ENCODE measurements around the gene DARS1.

Gene DARS1

GRCh38 chr2:136024616-136025015, 39.2 kb upstream of the DARS1 start:
- Histone ChIP-seq H3K36me3 (ENCODE audit: insufficient read depth, low read length) (no peaks in the 10 kb centered on the region), H3K27ac (ENCODE audit: low read depth, low read length) (peak overlapping the region; percentile 84), H3K4me1 (ENCODE audit: insufficient read depth, low read length) (peaks cover 22% of the 10 kb centered on the region), H3K27me3 (ENCODE audit: insufficient read depth, low read length) (0 out of 2 replicates have a peak, but pooled peaks cover 3% of the 10 kb centered on the region), H3K9me3 (ENCODE audit: insufficient read depth, low read depth, low read length) (no peaks in the 10 kb centered on the region), H3K9ac (ENCODE audit: low read depth, low read length) (peak overlapping the region; percentile 73), H3K4me3 (ENCODE audit: low read length) (peak overlapping the region; percentile 53)
- WGBS: 86% methylated on average over 3 of the region's 3 CpGs

GRCh38 chr2:136024185-136024584, 38.8 kb upstream of the DARS1 start:
- no peaks in the 10 kb centered on the region for H3K9me3 ChIP-seq (ENCODE audit: insufficient read depth, low read depth, low read length)
- no peaks in the 10 kb centered on the region for H3K36me3 ChIP-seq (ENCODE audit: insufficient read depth, low read length)
- 93% methylated on average over 6 of the region's 6 CpGs for WGBS
- H3K27ac ChIP-seq (ENCODE audit: low read depth, low read length): no peak overlapping the region
- 0 out of 2 replicates have a peak, but pooled peaks cover 3% of the 10 kb centered on the region for H3K27me3 ChIP-seq (ENCODE audit: insufficient read depth, low read length)
- H3K4me3 ChIP-seq (ENCODE audit: low read length): no peak overlapping the region
- H3K9ac ChIP-seq (ENCODE audit: low read depth, low read length): no peak overlapping the region
- H3K4me1 ChIP-seq (ENCODE audit: insufficient read depth, low read length): peaks cover 22% of the 10 kb centered on the region

GRCh38 chr2:136023416-136023815, 38.0 kb upstream of the DARS1 start:
- Histone ChIP-seq H3K9me3 (ENCODE audit: insufficient read depth, low read depth, low read length) (no peaks in the 10 kb centered on the region), H3K4me3 (ENCODE audit: low read length) (no peak overlapping the region), H3K27me3 (ENCODE audit: insufficient read depth, low read length) (0 out of 2 replicates have a peak, but pooled peaks cover 3% of the 10 kb centered on the region), H3K36me3 (ENCODE audit: insufficient read depth, low read length) (no peaks in the 10 kb centered on the region), H3K27ac (ENCODE audit: low read depth, low read length) (no peak overlapping the region), H3K9ac (ENCODE audit: low read depth, low read length) (no peak overlapping the region), H3K4me1 (ENCODE audit: insufficient read depth, low read length) (peaks cover 22% of the 10 kb centered on the region)
- WGBS: 85% methylated on average over 2 of the region's 2 CpGs

- Histone ChIP-seq H3K9me3 (ENCODE audit: insufficient read depth, low read depth, low read length) (no peaks in the 10 kb centered on the region), H3K4me1 (ENCODE audit: insufficient read depth, low read length) (peaks cover 21% of the 10 kb centered on the region), H3K27me3 (ENCODE audit: insufficient read depth, low read length) (0 out of 2 replicates have a peak, but pooled peaks cover 3% of the 10 kb centered on the region), H3K36me3 (ENCODE audit: insufficient read depth, low read length) (no peaks in the 10 kb centered on the region), H3K9ac (ENCODE audit: low read depth, low read length) (no peak overlapping the region), H3K27ac (ENCODE audit: low read depth, low read length) (no peak overlapping the region), H3K4me3 (ENCODE audit: low read length) (no peak overlapping the region)
- 91% methylated on average over 3 of the region's 3 CpGs for WGBS
Measured at GRCh38 chr2:136022396-136023146, 37.1 kb upstream of the DARS1 start.

- 0 out of 2 replicates have a peak, but pooled peaks cover 3% of the 10 kb centered on the region for H3K27me3 ChIP-seq (ENCODE audit: insufficient read depth, low read length)
- WGBS: 91% methylated on average over 4 of the region's 4 CpGs
- peaks cover 15% of the 10 kb centered on the region for H3K4me1 ChIP-seq (ENCODE audit: insufficient read depth, low read length)
- H3K36me3 ChIP-seq (ENCODE audit: insufficient read depth, low read length): no peaks in the 10 kb centered on the region
- H3K9ac ChIP-seq (ENCODE audit: low read depth, low read length): no peak overlapping the region
- H3K27ac ChIP-seq (ENCODE audit: low read depth, low read length): no peak overlapping the region
- no peaks in the 10 kb centered on the region for H3K9me3 ChIP-seq (ENCODE audit: insufficient read depth, low read depth, low read length)
- no peak overlapping the region for H3K4me3 ChIP-seq (ENCODE audit: low read length)
Measured at GRCh38 chr2:136021976-136022375, 36.5 kb upstream of the DARS1 start.

GRCh38 chr2:136021406-136021805, 36.0 kb upstream of the DARS1 start:
- no peaks in the 10 kb centered on the region for H3K9me3 ChIP-seq (ENCODE audit: insufficient read depth, low read depth, low read length)
- WGBS: 82% methylated on average over 1 of the region's 2 CpGs
- no peak overlapping the region for H3K27ac ChIP-seq (ENCODE audit: low read depth, low read length)
- no peak overlapping the region for H3K9ac ChIP-seq (ENCODE audit: low read depth, low read length)
- no peaks in the 10 kb centered on the region for H3K36me3 ChIP-seq (ENCODE audit: insufficient read depth, low read length)
- 0 out of 2 replicates have a peak, but pooled peaks cover 3% of the 10 kb centered on the region for H3K27me3 ChIP-seq (ENCODE audit: insufficient read depth, low read length)
- no peak overlapping the region for H3K4me3 ChIP-seq (ENCODE audit: low read length)
- H3K4me1 ChIP-seq (ENCODE audit: insufficient read depth, low read length): peaks cover 12% of the 10 kb centered on the region

GRCh38 chr2:136020831-136021230, 35.4 kb upstream of the DARS1 start:
- Histone ChIP-seq H3K4me1 (ENCODE audit: insufficient read depth, low read length) (peaks cover 9% of the 10 kb centered on the region), H3K36me3 (ENCODE audit: insufficient read depth, low read length) (no peaks in the 10 kb centered on the region), H3K9me3 (ENCODE audit: insufficient read depth, low read depth, low read length) (no peaks in the 10 kb centered on the region), H3K27me3 (ENCODE audit: insufficient read depth, low read length) (no peaks in the 10 kb centered on the region), H3K27ac (ENCODE audit: low read depth, low read length) (no peak overlapping the region), H3K9ac (ENCODE audit: low read depth, low read length) (no peak overlapping the region), H3K4me3 (ENCODE audit: low read length) (no peak overlapping the region)
- 100% methylated on average over 1 of the region's 2 CpGs for WGBS

GRCh38 chr2:136019825-136020224, 34.4 kb upstream of the DARS1 start:
- no peak overlapping the region for H3K4me3 ChIP-seq (ENCODE audit: low read length)
- no peak overlapping the region for H3K27ac ChIP-seq (ENCODE audit: low read depth, low read length)
- WGBS: 90% methylated on average over 8 of the region's 8 CpGs
- H3K9ac ChIP-seq (ENCODE audit: low read depth, low read length): no peak overlapping the region
- peaks cover 5% of the 10 kb centered on the region for H3K4me1 ChIP-seq (ENCODE audit: insufficient read depth, low read length)
- no peaks in the 10 kb centered on the region for H3K9me3 ChIP-seq (ENCODE audit: insufficient read depth, low read depth, low read length)
- no peaks in the 10 kb centered on the region for H3K27me3 ChIP-seq (ENCODE audit: insufficient read depth, low read length)
- H3K36me3 ChIP-seq (ENCODE audit: insufficient read depth, low read length): no peaks in the 10 kb centered on the region

GRCh38 chr2:136019306-136019705, 33.9 kb upstream of the DARS1 start:
- H3K4me3 ChIP-seq (ENCODE audit: low read length): no peak overlapping the region
- no peaks in the 10 kb centered on the region for H3K4me1 ChIP-seq (ENCODE audit: insufficient read depth, low read length)
- H3K36me3 ChIP-seq (ENCODE audit: insufficient read depth, low read length): no peaks in the 10 kb centered on the region
- 91% methylated on average over 5 of the region's 5 CpGs for WGBS
- no peak overlapping the region for H3K9ac ChIP-seq (ENCODE audit: low read depth, low read length)
- no peak overlapping the region for H3K27ac ChIP-seq (ENCODE audit: low read depth, low read length)
- no peaks in the 10 kb centered on the region for H3K27me3 ChIP-seq (ENCODE audit: insufficient read depth, low read length)
- H3K9me3 ChIP-seq (ENCODE audit: insufficient read depth, low read depth, low read length): no peaks in the 10 kb centered on the region

GRCh38 chr2:136017786-136018185, 32.4 kb upstream of the DARS1 start:
- 96% methylated on average over 7 of the region's 7 CpGs for WGBS
- H3K9me3 ChIP-seq (ENCODE audit: insufficient read depth, low read depth, low read length): no peaks in the 10 kb centered on the region

GRCh38 chr2:136016836-136017235, 31.4 kb upstream of the DARS1 start:
- no peak overlapping the region for H3K4me3 ChIP-seq (ENCODE audit: low read length)
- 88% methylated on average over 3 of the region's 3 CpGs for WGBS

More at GRCh38 chr2:136017786-136018185, 32.4 kb upstream of the DARS1 start:
- Histone ChIP-seq H3K4me1 (ENCODE audit: insufficient read depth, low read length) (peaks cover 5% of the 10 kb centered on the region; the same call in 1 of the 2 replicates), H3K36me3 (ENCODE audit: insufficient read depth, low read length) (no peaks in the 10 kb centered on the region), H3K4me3 (ENCODE audit: low read length) (no peak overlapping the region), H3K27ac (ENCODE audit: low read depth, low read length) (no peak overlapping the region), H3K27me3 (ENCODE audit: insufficient read depth, low read length) (no peaks in the 10 kb centered on the region), H3K9ac (ENCODE audit: low read depth, low read length) (no peak overlapping the region)

More at GRCh38 chr2:136016836-136017235, 31.4 kb upstream of the DARS1 start:
- Histone ChIP-seq H3K36me3 (ENCODE audit: insufficient read depth, low read length) (no peaks in the 10 kb centered on the region), H3K9me3 (ENCODE audit: insufficient read depth, low read depth, low read length) (no peaks in the 10 kb centered on the region), H3K9ac (ENCODE audit: low read depth, low read length) (no peak overlapping the region), H3K4me1 (ENCODE audit: insufficient read depth, low read length) (peaks cover 5% of the 10 kb centered on the region; the same call in 1 of the 2 replicates), H3K27ac (ENCODE audit: low read depth, low read length) (no peak overlapping the region), H3K27me3 (ENCODE audit: insufficient read depth, low read length) (no peaks in the 10 kb centered on the region)

Measured in HUES64 (cell line).